ENCODE data around the gene B4GALT6. TPM values are rescaled to one million over a fixed set of nuclear protein-coding genes. Genes with fewer than 3 reads are reported as not detected.

Gene B4GALT6
- total RNA-seq, 1 donor from 2014 or later = 3.5 TPM

GRCh38 chr18:31643003-31643402 lies 41.4 kb downstream of the B4GALT6 start:
- ATAC-seq (no peak), DNase-seq (no peak)
- H3K27me3 ChIP-seq = no peaks in the 10 kb centered on the region
- no peak overlapping the region for H3K27ac ChIP-seq
- H3K4me3 ChIP-seq = no peak overlapping the region
- H3K9me3 ChIP-seq = no peaks in the 10 kb centered on the region
- no peaks in the 10 kb centered on the region for H3K36me3 ChIP-seq
- H3K4me1 ChIP-seq = no peaks in the 10 kb centered on the region
- intact Hi-C loops (cut with DNase I) = no loop called here
- TF ChIP-seq, protein P1, sequence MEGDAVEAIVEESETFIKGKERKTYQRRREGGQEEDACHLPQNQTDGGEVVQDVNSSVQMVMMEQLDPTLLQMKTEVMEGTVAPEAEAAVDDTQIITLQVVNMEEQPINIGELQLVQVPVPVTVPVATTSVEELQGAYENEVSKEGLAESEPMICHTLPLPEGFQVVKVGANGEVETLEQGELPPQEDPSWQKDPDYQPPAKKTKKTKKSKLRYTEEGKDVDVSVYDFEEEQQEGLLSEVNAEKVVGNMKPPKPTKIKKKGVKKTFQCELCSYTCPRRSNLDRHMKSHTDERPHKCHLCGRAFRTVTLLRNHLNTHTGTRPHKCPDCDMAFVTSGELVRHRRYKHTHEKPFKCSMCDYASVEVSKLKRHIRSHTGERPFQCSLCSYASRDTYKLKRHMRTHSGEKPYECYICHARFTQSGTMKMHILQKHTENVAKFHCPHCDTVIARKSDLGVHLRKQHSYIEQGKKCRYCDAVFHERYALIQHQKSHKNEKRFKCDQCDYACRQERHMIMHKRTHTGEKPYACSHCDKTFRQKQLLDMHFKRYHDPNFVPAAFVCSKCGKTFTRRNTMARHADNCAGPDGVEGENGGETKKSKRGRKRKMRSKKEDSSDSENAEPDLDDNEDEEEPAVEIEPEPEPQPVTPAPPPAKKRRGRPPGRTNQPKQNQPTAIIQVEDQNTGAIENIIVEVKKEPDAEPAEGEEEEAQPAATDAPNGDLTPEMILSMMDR (IDR thresholded peaks at IDR 0.05) = no peak

DNA sequence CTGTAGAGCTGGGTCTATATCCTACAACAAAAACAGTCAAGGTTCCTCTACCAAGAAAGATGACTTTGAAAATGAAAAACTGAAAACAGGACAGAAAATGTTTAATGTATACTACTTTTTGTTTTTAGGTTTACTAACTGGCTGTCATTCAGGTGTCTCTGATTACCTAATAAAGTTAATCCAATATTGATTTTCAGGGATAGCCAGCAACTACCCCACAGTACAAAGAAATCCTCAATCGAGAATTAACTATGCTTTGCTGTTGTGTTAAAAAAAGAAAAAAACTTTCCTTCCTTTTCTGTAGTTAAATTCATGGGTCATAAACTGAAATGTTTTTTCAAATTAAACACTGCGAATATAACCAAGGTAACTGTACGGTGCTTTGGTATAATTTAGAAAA lies 46.9 kb downstream of the B4GALT6 start:
- Histone ChIP-seq H3K4me1 (no peaks in the 10 kb centered on the region), H3K36me3 (no peaks in the 10 kb centered on the region), H3K4me3 (no peak overlapping the region), H3K9me3 (no peaks in the 10 kb centered on the region), H3K27ac (no peak overlapping the region), H3K27me3 (no peaks in the 10 kb centered on the region)
- no peak for DNase-seq
- intact Hi-C loops (cut with DNase I) = no loop called here
- no peak for ATAC-seq
- TF ChIP-seq, protein P1 (IDR thresholded peaks at IDR 0.05) = no peak

DNA sequence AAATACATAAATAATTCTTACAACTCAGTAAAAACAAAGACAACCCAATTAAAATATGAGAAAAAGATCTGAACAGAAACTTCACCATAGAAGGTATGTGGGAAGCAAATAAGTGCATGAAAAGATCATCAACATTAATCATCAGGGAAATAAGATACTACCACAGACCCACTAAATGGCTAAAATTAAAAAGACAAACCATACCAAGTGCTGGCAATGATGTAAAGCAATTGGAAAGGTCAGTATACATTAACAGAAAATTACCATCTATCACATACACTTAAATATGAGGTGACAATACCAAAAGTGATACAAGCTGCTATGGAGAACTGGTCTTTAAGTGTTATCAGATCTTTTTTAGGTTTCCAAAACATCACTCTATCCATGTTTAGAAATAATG lies 48.0 kb downstream of the B4GALT6 start:
- Histone ChIP-seq H3K4me3 (no peak overlapping the region), H3K4me1 (no peaks in the 10 kb centered on the region), H3K27me3 (no peaks in the 10 kb centered on the region), H3K27ac (no peak overlapping the region), H3K9me3 (no peaks in the 10 kb centered on the region), H3K36me3 (no peaks in the 10 kb centered on the region)
- TF ChIP-seq, protein P1 (IDR thresholded peaks at IDR 0.05) = no peak
- intact Hi-C loops (cut with DNase I) = no loop called here
- DNase-seq (no peak), ATAC-seq (no peak)

DNA sequence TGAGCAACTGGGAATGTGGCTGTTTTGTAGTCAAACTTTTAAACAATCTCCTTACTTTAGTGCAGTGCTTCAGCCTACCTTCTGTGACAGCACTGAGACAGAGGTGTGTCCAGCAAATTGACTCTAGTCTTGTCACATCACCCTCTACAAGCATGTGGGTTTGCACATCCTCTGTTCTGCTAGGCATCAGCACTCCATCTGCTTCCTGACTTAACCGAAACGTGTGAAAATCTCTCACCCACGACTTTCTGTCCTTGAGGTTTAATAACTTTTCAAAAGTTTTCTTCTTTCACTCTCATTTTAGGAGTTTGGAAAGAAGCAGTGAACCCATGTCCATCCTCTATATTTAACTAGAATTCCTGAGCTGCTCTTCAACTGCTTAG lies 50.1 kb downstream of the B4GALT6 start:
- intact Hi-C loops (cut with DNase I) = no loop called here
- TF ChIP-seq, protein P1 (IDR thresholded peaks at IDR 0.05) = no peak
- no peak for DNase-seq

GRCh38 chr18:31633392-31634330 lies 50.7 kb downstream of the B4GALT6 start:
- no peak for ATAC-seq
- Histone ChIP-seq H3K4me1 (no peaks in the 10 kb centered on the region), H3K36me3 (no peaks in the 10 kb centered on the region), H3K27ac (no peak overlapping the region), H3K9me3 (no peaks in the 10 kb centered on the region), H3K27me3 (no peaks in the 10 kb centered on the region), H3K4me3 (no peak overlapping the region)
- TF ChIP-seq, protein P1 (IDR thresholded peaks at IDR 0.05) = no peak
- no peak for DNase-seq
- intact Hi-C loops (cut with DNase I) = no loop called here

More for the DNA sequence above, 50.1 kb downstream of the B4GALT6 start:
- no peak overlapping the region for H3K27ac ChIP-seq
- H3K27me3 ChIP-seq = no peaks in the 10 kb centered on the region
- ATAC-seq = no peak
- no peaks in the 10 kb centered on the region for H3K9me3 ChIP-seq
- H3K4me1 ChIP-seq = no peaks in the 10 kb centered on the region
- no peak overlapping the region for H3K4me3 ChIP-seq
- H3K36me3 ChIP-seq = no peaks in the 10 kb centered on the region

Data from upper lobe of right lung (tissue), 1 donor.